GM23338 (cell line): ENCODE measurements around the gene CARNS1. TPM values are rescaled to one million over a fixed set of nuclear protein-coding genes. Genes with fewer than 3 reads are reported as not detected.

Source experiments
- ATAC-seq: fragments of 200-7000 bp; cut with Tn5 transposase; 3 replicates; pipeline ENCODE4 v1.9.1; 2020
- DNase-seq: peaks from one replicate; pipeline ENCODE4 v3.0.0-alpha.2; 2015; ENCODE audit warnings: low spot score
- H2AFZ ChIP-seq: fragments of 200-600 bp; sonication (generic); 2 replicates; pipeline ENCODE4 v1.8.0; 2016; ENCODE audit warnings: antibody characterized with exemption, mild to moderate bottlenecking, moderate library complexity
- H3F3A ChIP-seq: fragments of 200-600 bp; sonication (generic); replicated peaks from 2 replicates; pipeline ENCODE4 v1.8.0; 2017; ENCODE audit warnings: antibody characterized with exemption, mixed run types, low read depth
- H3K27ac ChIP-seq: fragments of 200-600 bp; sonication (generic); 2 replicates; pipeline ENCODE4 v1.6.1; 2016; ENCODE audit warnings: low read depth
- H3K27me3 ChIP-seq: fragments of 200-600 bp; sonication (generic); 2 replicates; pipeline ENCODE4 v1.8.0; 2016; ENCODE audit warnings: mild to moderate bottlenecking, mixed run types, moderate library complexity; ENCODE audit not compliant: insufficient read depth
- H3K36me3 ChIP-seq: fragments of 200-600 bp; sonication (generic); 2 replicates; pipeline ENCODE4 v1.8.0; 2016; ENCODE audit warnings: mild to moderate bottlenecking; ENCODE audit not compliant: insufficient read depth
- H3K4me1 ChIP-seq: fragments of 200-600 bp; sonication (generic); 2 replicates; pipeline ENCODE4 v1.8.0; 2016; ENCODE audit warnings: mild to moderate bottlenecking, moderate library complexity; ENCODE audit not compliant: insufficient read depth
- H3K4me2 ChIP-seq: fragments of 200-600 bp; sonication (generic); 2 replicates; pipeline ENCODE4 v1.7.1; 2017; ENCODE audit warnings: mixed run types
- H3K4me3 ChIP-seq: fragments of 200-600 bp; sonication (generic); 2 replicates; pipeline ENCODE4 v1.6.1; 2016; ENCODE audit warnings: mixed run types
- H3K79me2 ChIP-seq: fragments of 200-600 bp; sonication (generic); replicated peaks from 2 replicates; pipeline ENCODE4 v1.8.0; 2017; ENCODE audit warnings: mild to moderate bottlenecking; ENCODE audit not compliant: insufficient read depth
- H3K9me2 ChIP-seq: fragments of 200-600 bp; sonication (generic); 2 replicates; pipeline ENCODE4 v1.8.0; 2017; ENCODE audit not compliant: insufficient read depth
- H4K20me1 ChIP-seq: fragments of 200-600 bp; sonication (generic); replicated peaks from 2 replicates; pipeline ENCODE4 v1.8.0; 2017; ENCODE audit warnings: mild to moderate bottlenecking; ENCODE audit not compliant: insufficient read depth
- H3K27ac Mint-ChIP-seq: 2 replicates; pipeline ENCODE4 v1.8.0; 2020; ENCODE audit warnings: inconsistent platforms, mild to moderate bottlenecking, moderate library complexity, mixed read lengths
- H3K27me3 Mint-ChIP-seq: 3 replicates; pipeline ENCODE4 v1.8.0; 2022; ENCODE audit warnings: low read depth, mild to moderate bottlenecking, moderate library complexity, mixed read lengths, inconsistent platforms; ENCODE audit not compliant: insufficient read depth, poor library complexity
- H3K36me3 Mint-ChIP-seq: 3 replicates; pipeline ENCODE4 v1.8.0; 2021; ENCODE audit warnings: low read depth, mild to moderate bottlenecking, inconsistent platforms, moderate library complexity, mixed read lengths
- H3K4me1 Mint-ChIP-seq: 3 replicates; pipeline ENCODE4 v1.8.0; 2020; ENCODE audit warnings: mild to moderate bottlenecking, inconsistent platforms, mixed read lengths
- H3K4me3 Mint-ChIP-seq: 3 replicates; pipeline ENCODE4 v1.8.0; 2021; ENCODE audit warnings: moderate library complexity, mild to moderate bottlenecking, inconsistent platforms, mixed read lengths
- H3K9me3 Mint-ChIP-seq: 3 replicates; pipeline ENCODE4 v1.8.0; 2020; ENCODE audit warnings: moderate library complexity, mild to moderate bottlenecking, inconsistent platforms, mixed read lengths
- CREB1 ChIP-seq: fragments of 250-450 bp; sonication (Bioruptor Pico); IDR thresholded peaks from 2 replicates; pipeline ENCODE4 v1.5.0; 2020; ENCODE audit warnings: low read depth, mild to moderate bottlenecking, moderate library complexity
- CTCF ChIP-seq, 2 experiments: fragments of 200-600 bp in 1 of 2; sonication (generic) in 1 of 2; conservative IDR thresholded peaks; 2 replicates each; pipeline versions ENCODE4 v1.5.1 to v1.6.1; 2016 to 2017; ENCODE audit warnings: antibody characterized with exemption in 2 of 2, low read depth in 2 of 2, mild to moderate bottlenecking in 2 of 2, moderate library complexity in 1 of 2
- ETS1 ChIP-seq: IDR thresholded peaks from 2 replicates; pipeline ENCODE4 v1.6.1; 2016; ENCODE audit warnings: antibody characterized with exemption
- EZH2 ChIP-seq: fragments of 200-600 bp; sonication (generic); IDR thresholded peaks from one replicate; pipeline ENCODE4 v1.8.0; 2017; ENCODE audit warnings: antibody characterized with exemption, mild to moderate bottlenecking, low read depth; ENCODE audit not compliant: unreplicated experiment
- EZH2phosphoT487 ChIP-seq: fragments of 200-600 bp; sonication (generic); IDR thresholded peaks from one replicate; pipeline ENCODE4 v1.8.1; 2018; ENCODE audit warnings: antibody characterized with exemption; ENCODE audit not compliant: unreplicated experiment
- JUNB ChIP-seq: IDR thresholded peaks from one replicate; pipeline ENCODE4 v1.6.1; 2016; ENCODE audit warnings: antibody characterized with exemption; ENCODE audit not compliant: unreplicated experiment
- NANOG ChIP-seq: IDR thresholded peaks from 2 replicates; pipeline ENCODE4 v1.6.1; 2016; ENCODE audit warnings: antibody characterized with exemption, borderline replicate concordance
- POLR2AphosphoS5 ChIP-seq: IDR thresholded peaks from 2 replicates; pipeline ENCODE4 v1.6.1; 2016; ENCODE audit warnings: antibody characterized with exemption, low read depth
- REST ChIP-seq: IDR thresholded peaks from one replicate; pipeline ENCODE4 v1.6.1; 2018; ENCODE audit warnings: antibody characterized with exemption; ENCODE audit not compliant: unreplicated experiment
- STAT1 ChIP-seq: IDR thresholded peaks from one replicate; pipeline ENCODE4 v1.6.1; 2016; ENCODE audit warnings: antibody characterized with exemption; ENCODE audit not compliant: unreplicated experiment
- ZNF114 ChIP-seq: fragments of 250-450 bp; sonication (Bioruptor Pico); IDR thresholded peaks from 2 replicates; pipeline ENCODE4 v1.5.0; 2020; ENCODE audit warnings: mild to moderate bottlenecking, moderate library complexity
- ZNF331 ChIP-seq: fragments of 250-450 bp; sonication (Bioruptor Pico); IDR thresholded peaks from 2 replicates; pipeline ENCODE4 v1.5.0; 2020; ENCODE audit warnings: low read depth, mild to moderate bottlenecking, moderate library complexity
- ZNF462 ChIP-seq: fragments of 250-450 bp; sonication (Bioruptor Pico); IDR thresholded peaks from 2 replicates; pipeline ENCODE4 v1.5.0; 2020; ENCODE audit warnings: mild to moderate bottlenecking, moderate library complexity
- polyA plus RNA-seq: library from polyadenylated mRNA; unstranded; fragments of >200 nt; fragmentation: Nextera tagmentation; extraction: Ambion mirVana; gene quantifications from 2 replicates; pipeline ENCODE4 v1.2.1, GENCODE V29; 2016
- total RNA-seq: library from RNA; depleted of rRNA; stranded (reverse); fragments of >200 nt; shearing (Covaris generic); gene quantifications from 2 replicates; pipeline ENCODE4 v1.2.3, GENCODE V29; 2014

CARNS1 gene
- total and polyA plus RNA-seq, 2 experiments from 2014 or later = 0.52 to 0.76 TPM

- H3K9me2 ChIP-seq = no peaks in the 10 kb centered on the region
- Mint-ChIP-seq H3K27me3 (peaks cover 9% of the 10 kb centered on the region), H3K4me1 (peaks cover 31% of the 10 kb centered on the region), H3K9me3 (no peaks in the 10 kb centered on the region; the same call in 1 of the 3 replicates), H3K4me3 (no peak overlapping the region), H3K27ac (no peak overlapping the region), H3K36me3 (no peaks in the 10 kb centered on the region; the same call in 2 of the 3 replicates)
- H3K36me3 ChIP-seq = no peaks in the 10 kb centered on the region
- DNase-seq (no peak), ATAC-seq (no peak)
- H3K79me2 ChIP-seq = no peaks in the 10 kb centered on the region
- H3K27me3 ChIP-seq = peaks cover 7% of the 10 kb centered on the region; the same call in 1 of the 2 replicates
- TF ChIP-seq JUNB (no peak), ZNF331 (CRISPR knock-in tag) (no peak), EZH2phosphoT487 (no peak), ETS1 (no peak), REST (no peak), NANOG (no peak), CTCF (conservative IDR thresholded peaks at IDR 0.05; ENCODE audit: low read depth in 2 of 2) (no peak), ZNF462 (no peak), STAT1 (no peak), CREB1 (CRISPR knock-in tag) (no peak), EZH2 (no peak), ZNF114 (CRISPR knock-in tag) (no peak), POLR2AphosphoS5 (no peak)
- H3F3A ChIP-seq = 0 out of 2 replicates have a peak, but pooled peaks cover 4% of the 10 kb centered on the region
- no peak overlapping the region for H3K4me2 ChIP-seq
- H3K27ac ChIP-seq = no peak overlapping the region
- peaks cover 8% of the 10 kb centered on the region; the same call in 1 of the 2 replicates for H3K4me1 ChIP-seq
- no peak overlapping the region for H2AFZ ChIP-seq
- H4K20me1 ChIP-seq = no peaks in the 10 kb centered on the region; the same call in 1 of the 2 replicates
- no peak overlapping the region for H3K4me3 ChIP-seq
Observed at GRCh38 chr11:67384851-67385366, 30.6 kb upstream of the CARNS1 start.
